ENCODE results near the gene LYPD3.

DNA sequence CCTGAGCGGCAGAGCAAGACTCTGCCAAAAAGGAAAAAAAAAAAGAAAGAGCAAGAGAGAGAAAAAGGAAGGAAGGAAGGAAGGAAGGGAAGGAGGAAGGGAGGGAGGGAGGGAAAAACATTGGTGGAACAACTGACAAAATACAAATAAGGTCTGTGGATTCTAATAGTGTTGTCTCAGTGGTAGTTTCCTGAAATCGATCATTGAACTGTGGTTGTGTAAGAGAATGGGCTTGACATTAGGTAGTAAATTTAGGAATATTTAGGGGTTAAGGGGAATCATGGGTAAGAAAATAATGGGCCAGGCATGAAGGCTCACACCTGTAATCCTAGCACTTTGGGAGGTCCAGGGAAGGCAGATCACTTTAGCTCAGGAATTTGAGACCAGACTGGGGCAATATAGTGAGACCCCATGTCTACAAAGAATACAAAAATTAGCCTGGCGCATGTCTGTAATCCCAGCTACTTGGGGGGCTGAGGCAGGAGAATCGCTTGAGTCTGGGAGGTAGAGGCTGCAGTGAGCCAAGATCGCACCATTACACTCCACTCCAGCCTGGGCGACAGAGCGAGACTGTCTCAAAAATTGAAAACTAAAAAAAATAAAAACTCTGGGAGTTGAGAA lies 24.7 kb upstream of the LYPD3 start:
- TF ChIP-seq, protein P1, sequence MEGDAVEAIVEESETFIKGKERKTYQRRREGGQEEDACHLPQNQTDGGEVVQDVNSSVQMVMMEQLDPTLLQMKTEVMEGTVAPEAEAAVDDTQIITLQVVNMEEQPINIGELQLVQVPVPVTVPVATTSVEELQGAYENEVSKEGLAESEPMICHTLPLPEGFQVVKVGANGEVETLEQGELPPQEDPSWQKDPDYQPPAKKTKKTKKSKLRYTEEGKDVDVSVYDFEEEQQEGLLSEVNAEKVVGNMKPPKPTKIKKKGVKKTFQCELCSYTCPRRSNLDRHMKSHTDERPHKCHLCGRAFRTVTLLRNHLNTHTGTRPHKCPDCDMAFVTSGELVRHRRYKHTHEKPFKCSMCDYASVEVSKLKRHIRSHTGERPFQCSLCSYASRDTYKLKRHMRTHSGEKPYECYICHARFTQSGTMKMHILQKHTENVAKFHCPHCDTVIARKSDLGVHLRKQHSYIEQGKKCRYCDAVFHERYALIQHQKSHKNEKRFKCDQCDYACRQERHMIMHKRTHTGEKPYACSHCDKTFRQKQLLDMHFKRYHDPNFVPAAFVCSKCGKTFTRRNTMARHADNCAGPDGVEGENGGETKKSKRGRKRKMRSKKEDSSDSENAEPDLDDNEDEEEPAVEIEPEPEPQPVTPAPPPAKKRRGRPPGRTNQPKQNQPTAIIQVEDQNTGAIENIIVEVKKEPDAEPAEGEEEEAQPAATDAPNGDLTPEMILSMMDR (IDR thresholded peaks at IDR 0.05) = no peak
- no peak for TF ChIP-seq EZH2phosphoT487 (IDR thresholded peaks at IDR 0.05)
- TF ChIP-seq EZH2 (IDR thresholded peaks at IDR 0.05) = no peak

Data from neural progenitor cell (in vitro differentiated cells).